ENCODE data around the gene ANP32B.

ANP32B gene

GRCh38 chr9:98021306-98022040 is 38.3 kb downstream of the ANP32B start:
- DNase-seq (ENCODE audit: low spot score): no peak
- TF ChIP-seq CTCF (IDR thresholded peaks at IDR 0.05; ENCODE audit: extremely low read depth, missing control alignments): no peak

- no peak for DNase-seq (ENCODE audit: low spot score)
These were observed 39.3 kb downstream of the ANP32B start for GRCh38 chr9:98022447-98022846.

GRCh38 chr9:98024702-98025101 is 41.6 kb downstream of the ANP32B start:
- no peak for TF ChIP-seq CTCF (IDR thresholded peaks at IDR 0.05; ENCODE audit: extremely low read depth, missing control alignments)
- DNase-seq (ENCODE audit: low spot score): no peak

More at GRCh38 chr9:98022447-98022846, 39.3 kb downstream of the ANP32B start:
- no peak for TF ChIP-seq CTCF (IDR thresholded peaks at IDR 0.05; ENCODE audit: extremely low read depth, missing control alignments)

- DNase-seq (ENCODE audit: low spot score): no peak
- TF ChIP-seq CTCF (IDR thresholded peaks at IDR 0.05; ENCODE audit: extremely low read depth, missing control alignments): no peak
These were observed 48.0 kb downstream of the ANP32B start for GRCh38 chr9:98031169-98031568.

- no peak for TF ChIP-seq CTCF (IDR thresholded peaks at IDR 0.05; ENCODE audit: extremely low read depth, missing control alignments)
- no peak for DNase-seq (ENCODE audit: low spot score)
These were observed 48.8 kb downstream of the ANP32B start for GRCh38 chr9:98031935-98032334.

GRCh38 chr9:98034593-98035546 is 51.7 kb downstream of the ANP32B start:
- TF ChIP-seq CTCF (IDR thresholded peaks at IDR 0.05; ENCODE audit: extremely low read depth, missing control alignments): peak; percentile 78
- peak; percentile 74 for DNase-seq (ENCODE audit: low spot score)

GRCh38 chr9:98037357-98037756 is 54.2 kb downstream of the ANP32B start:
- TF ChIP-seq CTCF (IDR thresholded peaks at IDR 0.05; ENCODE audit: extremely low read depth, missing control alignments): no peak

More at GRCh38 chr9:98037357-98037756, 54.2 kb downstream of the ANP32B start:
- DNase-seq (ENCODE audit: low spot score): no peak

Measured in GM20000 (cell line).